GM18502 (cell line): ENCODE data around the gene ARSH.
"Not testable (repeated sequence)": the region's sequence is repeated elsewhere in the genome, so short reads cannot be mapped to it uniquely, and the experiment has no call there.

ENCODE experiments used
- ATAC-seq: cut with Tn5 transposase; IDR thresholded peaks from one replicate; pipeline ENCODE4 v1.9.1; 2021; ENCODE audit warnings: mild to moderate bottlenecking; ENCODE audit not compliant: unreplicated experiment, poor library complexity

The ARSH gene, protein sequence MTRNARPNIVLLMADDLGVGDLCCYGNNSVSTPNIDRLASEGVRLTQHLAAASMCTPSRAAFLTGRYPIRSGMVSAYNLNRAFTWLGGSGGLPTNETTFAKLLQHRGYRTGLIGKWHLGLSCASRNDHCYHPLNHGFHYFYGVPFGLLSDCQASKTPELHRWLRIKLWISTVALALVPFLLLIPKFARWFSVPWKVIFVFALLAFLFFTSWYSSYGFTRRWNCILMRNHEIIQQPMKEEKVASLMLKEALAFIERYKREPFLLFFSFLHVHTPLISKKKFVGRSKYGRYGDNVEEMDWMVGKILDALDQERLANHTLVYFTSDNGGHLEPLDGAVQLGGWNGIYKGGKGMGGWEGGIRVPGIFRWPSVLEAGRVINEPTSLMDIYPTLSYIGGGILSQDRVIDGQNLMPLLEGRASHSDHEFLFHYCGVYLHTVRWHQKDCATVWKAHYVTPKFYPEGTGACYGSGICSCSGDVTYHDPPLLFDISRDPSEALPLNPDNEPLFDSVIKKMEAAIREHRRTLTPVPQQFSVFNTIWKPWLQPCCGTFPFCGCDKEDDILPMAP

DNA sequence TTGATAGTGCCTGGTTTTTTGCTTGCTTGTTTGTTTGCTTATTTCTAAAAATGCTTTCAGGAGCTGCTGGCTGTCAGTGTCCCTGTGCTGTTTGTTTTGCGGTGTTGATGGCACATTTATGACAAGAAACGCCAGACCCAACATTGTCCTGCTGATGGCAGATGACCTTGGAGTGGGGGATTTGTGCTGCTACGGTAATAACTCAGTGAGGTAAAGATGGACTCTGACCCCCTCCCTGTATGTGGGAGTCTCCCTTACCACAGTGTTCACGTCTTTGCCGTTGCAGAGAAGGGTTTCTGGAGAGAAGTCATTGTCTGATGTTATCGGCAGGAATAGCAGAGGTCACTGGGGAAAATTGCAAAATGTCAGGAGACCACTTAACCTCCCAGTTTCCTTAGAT, at the start of gene ARSH:
Gene ARSH (plus strand): TSS at position 52 of the 400 bp plus-strand sequence. CDS start 67 bp downstream, at position 119.
- ATAC-seq, result no peak

DNA sequence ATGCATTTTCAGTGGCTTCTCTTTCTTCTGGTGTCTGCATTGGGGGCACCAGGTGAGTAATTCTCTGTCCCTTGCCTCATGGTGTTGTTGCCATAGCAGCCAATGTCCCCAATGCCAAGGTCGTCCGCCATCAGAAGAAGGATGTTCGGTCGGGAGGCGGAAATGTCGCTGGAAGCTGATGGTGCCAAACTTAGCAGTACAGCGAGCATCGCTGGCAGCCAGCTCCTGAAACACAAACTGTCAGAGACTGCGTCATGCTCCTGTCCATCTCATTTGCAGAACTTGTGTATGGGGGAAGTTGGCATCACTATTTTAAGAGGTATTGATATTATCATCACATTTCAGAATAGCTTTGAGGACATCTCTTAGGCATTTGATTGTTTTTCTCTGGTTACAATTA, 48.1 kb upstream of the ARSH start:
- no peak for ATAC-seq

DNA sequence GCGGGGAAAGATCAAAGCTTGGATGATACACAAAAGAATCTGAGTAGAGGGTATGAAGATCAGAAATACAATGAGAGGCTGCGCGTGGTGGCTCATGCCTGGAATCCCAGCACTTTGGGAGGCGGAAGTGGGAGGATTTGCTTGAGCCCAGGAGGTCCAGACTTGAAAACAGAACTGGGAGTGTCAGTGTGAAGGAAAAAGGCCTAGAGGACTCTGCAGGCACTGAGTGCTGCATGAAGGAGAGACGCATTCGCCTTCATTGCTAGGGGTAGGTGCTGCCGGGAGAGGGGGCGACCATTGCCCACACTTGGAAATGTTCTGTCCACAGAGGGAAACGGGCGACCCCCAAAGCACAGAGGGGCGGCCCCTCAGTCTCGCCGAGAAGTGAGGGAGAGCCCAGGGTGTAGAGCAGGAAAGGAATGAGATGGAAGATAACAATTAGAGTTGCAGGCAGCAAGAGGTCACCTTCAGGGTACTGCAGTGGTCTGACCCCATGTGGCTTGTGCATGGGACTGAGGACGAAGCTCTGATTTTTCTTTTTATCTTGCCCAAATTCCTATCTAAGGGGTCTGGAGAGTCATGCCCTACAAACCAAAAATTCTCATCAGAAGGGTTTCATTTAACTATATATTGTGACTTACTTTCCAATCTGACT, 45.4 kb upstream of the ARSH start:
- no peak for ATAC-seq

DNA sequence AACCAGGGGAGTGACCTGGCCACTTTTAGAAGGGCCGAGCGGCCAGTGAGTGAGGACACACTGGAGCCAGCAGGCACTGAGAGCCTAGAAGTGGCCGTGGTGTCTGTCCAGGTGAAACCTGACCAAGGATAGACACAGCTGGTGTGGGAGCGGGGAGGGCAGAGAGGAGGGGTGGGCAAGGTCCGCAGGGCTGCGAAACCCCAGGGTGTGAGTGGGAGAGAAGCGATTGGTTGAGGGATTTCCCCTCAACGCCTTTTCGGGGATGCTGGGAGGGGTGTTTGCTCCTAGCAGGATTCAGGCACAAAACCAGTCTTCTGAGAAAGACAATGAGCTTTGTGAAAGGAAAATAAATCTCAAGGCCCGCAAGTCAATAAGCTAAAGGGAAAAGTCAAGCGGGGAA, 44.0 kb upstream of the ARSH start:
- ATAC-seq, result no peak

DNA sequence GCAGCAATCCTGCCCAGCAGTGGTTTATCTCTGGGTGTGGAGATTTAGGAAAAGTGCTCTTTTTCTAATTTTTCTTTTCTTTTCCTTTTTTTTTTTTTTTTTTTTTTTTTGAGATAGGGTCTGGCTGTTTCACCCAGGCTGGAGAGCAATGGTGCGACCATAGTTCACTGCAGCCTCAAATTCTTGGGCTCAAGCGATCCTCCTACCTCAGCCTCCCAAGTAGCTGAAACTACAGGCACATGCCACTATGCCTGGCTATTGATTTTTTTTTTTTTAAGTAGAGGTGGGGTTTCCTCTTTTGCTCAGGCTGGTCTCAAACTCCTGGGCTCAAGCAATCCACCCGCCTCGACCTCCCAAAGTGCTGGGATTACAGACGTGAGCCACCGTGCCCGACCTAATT, 42.9 kb upstream of the ARSH start:
- ATAC-seq, result not testable (repeated sequence)

DNA sequence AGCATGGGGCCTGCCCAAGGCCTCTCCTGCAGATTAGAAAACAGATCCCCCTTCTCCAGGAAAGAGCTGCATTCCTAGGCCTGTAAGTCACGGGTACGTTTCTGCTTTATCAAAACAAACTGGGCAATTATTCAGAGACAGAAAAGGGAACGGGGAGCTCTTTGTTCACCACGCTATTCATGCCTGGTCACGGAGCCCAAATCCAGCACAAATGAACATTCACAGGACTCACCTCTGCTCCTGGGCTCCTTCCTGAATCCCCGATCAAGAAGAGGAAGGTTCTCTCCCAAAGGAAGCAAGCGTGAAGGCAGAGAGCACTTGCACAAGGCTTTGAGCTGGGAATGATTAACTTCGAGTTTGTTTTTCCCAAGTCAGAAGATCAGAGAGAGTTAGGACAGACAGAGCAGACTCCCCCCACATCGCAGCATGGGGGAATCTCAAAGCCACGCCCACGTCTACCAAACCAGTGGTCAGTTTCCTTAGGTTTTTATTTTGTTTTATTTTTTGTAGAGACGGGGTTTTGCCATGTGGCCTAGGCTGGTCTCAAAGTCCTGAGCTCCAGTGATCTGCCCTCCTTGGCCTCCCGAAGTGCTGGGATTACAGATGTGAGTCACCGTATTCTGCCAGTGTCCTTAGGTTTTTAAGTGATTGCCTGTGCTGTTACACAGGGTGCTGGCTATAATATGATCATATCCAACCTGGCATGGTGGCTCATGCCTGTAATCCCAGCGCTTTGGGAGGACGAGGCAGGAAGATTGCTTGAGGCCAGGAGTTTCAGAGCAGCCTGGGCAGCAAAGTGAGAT, 42.2 kb upstream of the ARSH start:
- ATAC-seq, result not testable (repeated sequence)

DNA sequence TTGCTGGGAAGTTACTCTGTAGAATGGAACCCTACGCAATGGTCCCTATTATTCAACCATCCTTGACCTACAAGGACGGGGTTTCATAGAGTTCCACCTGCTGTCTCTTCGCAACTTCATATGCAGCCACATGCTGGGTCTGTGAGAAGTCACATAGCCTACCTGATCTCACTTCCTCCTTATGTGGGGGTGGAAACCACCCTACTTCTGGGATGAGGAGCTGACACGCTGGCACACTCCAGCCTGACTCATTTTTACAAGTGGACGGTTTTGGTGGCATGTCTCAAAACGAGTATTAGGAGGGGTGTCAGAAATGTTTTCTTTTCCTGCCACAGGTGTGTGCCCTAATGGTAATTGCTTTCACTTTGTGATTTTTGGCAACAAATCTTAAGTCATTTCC, 40.4 kb upstream of the ARSH start:
- peak; percentile 61 for ATAC-seq

DNA sequence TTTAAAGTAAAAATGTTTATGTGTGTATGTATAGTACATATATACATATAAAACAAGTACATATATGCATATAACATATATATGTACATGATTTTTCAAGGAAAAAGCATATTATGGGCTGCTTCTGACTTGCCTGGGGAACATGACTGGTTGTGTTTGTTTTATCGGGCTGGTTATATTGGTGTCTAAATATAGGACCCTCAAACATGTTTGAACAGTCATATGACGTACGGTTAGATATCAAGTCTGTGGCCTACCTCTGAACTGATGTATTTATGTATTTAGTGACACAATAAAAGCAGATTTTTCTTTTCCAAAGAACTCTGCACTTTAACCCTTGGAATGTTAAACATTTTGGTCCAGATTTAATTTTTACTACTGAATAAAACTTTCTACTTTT, 39.3 kb upstream of the ARSH start:
- no peak for ATAC-seq

DNA sequence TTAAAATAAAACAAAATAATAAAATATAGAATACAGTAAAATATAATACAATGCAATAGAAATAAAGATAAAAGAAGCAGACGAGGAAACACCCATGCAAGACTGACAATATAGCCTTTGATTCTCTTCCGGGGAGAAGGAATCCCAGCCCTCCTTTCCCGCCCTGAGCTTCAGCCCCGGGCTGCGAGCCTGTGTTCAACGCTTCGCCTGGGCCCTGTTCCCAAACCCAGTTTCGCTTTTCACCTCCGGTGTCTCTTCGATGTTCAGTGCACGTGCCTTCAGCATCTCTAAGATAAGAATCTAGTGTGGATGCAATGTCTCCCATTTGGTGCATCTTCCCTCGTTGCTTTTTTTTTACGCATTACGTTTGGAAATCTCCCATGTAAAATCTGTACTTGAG, 38.8 kb upstream of the ARSH start:
- ATAC-seq, result no peak

DNA sequence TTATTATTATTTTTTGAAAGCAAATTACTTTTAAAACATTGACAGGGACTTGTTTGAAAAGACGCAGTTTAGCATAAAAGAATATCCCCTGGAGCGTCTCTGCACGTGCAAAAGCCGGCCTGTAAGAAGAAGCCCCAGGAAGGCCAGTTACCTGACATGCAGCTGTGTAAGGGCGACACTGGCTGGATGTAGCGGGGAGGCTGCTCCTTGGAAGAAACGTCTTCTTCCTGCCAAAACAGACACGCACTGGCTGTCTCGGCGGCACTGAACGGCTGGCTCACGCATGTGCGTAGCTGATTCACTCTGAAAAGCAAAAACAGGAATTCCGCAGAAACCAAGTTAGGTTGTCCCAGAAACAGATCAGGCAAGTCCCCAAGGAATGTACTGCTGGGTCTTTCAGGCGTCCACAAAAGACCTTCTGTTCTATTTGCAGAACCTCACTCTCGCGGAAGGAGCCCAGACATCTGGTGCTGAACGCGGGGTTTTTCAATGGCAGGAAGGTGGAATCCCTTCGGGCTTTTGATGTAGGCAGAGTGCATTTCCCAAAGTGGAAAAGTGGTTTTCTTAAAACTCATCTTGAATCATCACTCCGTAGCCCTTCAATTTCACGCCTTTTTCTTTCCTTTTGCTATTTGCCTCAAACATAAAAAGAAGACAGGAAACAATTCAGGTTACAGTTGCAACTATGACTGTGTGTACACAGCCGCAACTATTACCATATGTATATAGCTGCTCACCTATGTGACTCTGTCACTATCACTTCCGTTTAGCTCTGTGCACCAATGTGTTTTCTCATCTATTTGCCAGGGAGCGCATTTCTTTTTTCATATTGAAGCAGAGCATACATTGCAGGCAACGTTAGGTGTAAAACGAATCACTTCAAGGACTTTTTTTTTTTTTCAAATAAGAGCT, 38.1 kb upstream of the ARSH start:
- no peak for ATAC-seq

DNA sequence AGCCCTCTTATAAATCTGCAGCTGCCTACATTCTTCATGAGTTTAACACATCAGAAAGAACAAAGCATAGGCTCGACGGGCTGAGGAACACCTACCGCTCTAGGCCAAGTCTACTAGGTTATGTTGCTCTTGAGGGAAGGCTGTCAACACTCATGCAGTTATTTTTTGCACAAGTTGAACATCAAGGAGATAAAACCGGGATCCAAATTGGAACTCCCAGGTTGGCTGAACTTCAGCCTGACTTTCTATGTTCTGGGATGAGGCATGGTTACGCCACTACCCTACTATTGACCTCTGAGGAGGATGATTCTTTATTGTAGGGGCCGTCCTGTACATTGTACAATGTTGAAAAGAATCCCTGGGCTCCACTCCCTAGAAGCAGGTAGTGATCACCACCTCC, 37.3 kb upstream of the ARSH start:
- ATAC-seq, result no peak

DNA sequence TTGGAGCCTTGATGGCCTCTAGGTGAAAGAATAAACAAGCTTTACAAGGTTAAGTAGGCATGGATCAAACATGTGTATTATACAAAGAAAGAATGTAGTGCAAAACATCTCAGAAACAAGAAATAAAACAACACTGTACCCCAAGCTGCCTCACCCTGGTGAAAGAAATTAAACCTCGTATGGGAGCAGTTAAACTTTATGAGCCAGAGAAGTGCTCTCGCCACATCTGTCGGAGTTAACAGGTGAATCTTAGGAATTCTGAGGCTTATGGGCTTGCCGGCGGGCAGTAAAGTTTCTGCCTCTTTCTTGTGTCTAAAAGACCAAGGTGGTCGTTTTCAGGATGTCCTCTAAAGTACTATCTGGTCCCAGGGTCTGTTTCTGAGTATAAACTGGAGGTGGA, 34.0 kb upstream of the ARSH start:
- ATAC-seq, result no peak

DNA sequence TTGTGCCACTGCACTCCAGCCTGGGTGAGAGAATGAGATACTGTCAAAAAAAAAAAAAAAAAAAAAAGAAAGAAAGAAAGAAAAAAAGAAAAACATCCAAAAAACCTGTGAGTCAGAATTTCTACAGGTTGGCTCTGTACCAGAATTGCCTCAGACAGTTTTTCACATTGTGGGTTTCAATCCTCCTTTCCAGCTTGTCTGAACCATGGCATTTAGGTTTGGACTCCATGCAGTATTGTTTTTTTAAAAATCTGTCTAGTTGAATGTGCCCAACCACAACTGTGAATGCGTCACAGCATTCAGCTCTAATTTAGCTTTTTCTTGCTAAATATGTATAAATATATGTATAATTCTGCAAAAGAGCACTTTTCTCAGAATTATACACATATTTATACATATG, 31.4 kb upstream of the ARSH start:
- ATAC-seq, result no peak

DNA sequence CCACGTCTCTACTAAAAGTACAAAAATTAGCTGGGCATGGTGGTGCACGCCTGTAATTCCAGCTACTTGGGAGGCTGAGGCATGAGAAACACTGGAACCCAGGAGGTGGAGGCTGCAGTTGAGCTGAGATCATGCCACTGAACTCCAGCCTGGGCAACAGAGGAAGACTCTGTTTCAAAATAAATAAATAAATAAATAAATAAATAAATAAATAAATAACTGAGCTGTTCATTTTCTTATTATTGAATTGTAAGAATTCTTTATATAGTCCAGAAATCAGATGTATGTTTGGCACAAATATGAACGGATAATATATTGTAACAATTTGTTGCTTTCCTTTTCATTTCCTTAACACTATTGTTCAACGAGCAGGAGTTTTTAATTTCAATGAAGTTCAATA, 27.7 kb upstream of the ARSH start:
- not testable (repeated sequence) for ATAC-seq

DNA sequence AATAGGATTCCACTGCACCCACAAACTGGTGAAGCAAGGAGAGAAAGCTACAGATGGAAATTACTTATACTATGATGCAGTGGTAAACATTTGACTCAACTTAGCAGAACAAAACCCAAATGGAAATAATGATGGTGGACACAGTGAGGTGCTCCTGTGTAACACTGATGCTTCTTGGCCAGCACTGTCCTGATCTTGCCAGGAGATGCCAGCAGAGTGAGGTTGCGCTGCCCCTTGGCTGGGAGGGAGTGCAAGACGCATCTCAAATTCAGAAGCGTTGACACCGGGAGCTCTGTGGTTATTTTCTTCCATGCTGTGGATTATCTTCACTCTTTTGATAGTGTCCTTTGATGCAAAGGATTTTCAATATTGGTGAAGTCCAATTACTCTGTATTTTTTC, 22.0 kb upstream of the ARSH start:
- ATAC-seq, result no peak

DNA sequence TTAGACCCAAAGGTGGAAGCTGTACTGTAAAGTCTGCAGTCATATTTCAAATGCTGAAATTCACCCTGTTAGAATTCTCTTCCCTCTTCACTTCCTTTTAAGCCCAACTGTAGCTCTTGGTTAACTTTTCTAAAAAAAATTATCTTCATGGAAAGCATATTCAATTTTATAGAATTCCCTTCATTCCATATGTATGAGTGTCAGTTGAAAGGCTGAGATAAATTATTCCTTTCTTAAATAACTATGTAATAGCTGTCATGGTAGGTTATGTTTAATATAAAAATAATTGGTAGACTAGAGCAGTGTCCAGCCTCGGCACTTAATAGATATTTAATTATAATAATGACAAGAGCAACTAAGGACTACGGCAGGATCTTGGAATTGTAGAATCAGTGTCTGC, 16.8 kb upstream of the ARSH start:
- no peak for ATAC-seq

DNA sequence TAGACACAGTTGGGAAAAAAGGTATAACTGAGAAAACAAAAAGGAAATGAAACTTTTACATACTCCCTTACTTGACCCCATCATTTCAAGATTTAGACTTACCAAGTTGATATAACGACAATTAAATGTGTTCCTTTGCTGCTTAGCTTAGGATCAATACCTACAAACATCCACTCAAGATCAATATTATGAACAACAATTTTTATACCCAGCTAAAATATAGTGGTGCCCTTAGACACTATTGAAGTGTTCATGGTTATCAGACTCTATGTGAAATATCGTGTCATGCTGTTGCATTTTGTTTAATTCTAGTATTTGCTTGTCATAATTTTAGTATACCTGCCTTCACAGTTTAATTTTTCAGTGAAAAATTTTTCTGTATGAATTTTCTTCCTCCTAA, 4.2 kb downstream of the ARSH start:
- ATAC-seq, result no peak

DNA sequence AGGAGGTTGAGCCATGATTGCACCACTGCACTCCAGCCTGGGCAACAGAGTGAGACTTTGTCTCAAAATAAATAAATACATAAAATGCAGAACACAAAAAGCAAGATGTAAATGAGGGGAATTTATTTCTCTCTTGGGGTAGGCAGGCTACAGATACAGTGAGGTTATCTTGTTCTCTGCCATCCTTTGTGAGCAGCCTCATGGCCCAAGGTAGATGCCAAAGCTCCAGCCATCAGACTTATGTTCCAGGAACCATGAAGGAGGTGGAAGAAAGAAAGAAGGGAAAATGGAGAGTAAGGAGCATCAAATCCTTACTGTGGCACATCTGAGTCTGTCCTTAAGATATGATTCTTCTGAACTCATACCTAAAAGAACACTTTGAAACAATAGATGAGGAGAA, 11.1 kb downstream of the ARSH start:
- no peak for ATAC-seq

DNA sequence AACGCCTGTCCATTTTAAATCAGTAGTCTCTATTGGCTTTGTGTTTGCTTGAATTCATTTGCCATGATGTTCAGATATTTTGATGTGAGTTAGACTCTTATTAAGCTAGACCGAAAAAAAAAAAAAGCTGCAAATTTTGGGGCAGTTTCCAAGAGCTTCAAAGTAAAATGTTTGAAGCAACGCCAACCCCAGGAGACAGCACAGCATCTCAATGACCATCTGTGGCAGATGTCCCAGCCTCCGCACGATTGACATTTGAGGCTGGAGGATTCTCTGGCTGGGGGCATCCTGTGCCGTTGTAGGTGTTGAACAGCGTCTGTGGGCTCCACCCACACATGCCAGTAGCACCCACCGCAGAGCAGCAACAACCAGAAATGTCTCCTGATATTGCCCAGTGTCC, 17.8 kb downstream of the ARSH start:
- no peak for ATAC-seq
